Neural cell (in vitro differentiated cells): ENCODE results near the gene TMCC2. TPM values are rescaled to one million over a fixed set of nuclear protein-coding genes. Genes with fewer than 3 reads are reported as not detected.

Experiments used
- H2AFZ ChIP-seq: fragments of 200-600, 300-800 bp; sonication (generic), shearing (Covaris generic); 2 replicates; pipeline ENCODE4 v1.6.0; 2014; ENCODE audit warnings: low read depth, mild to moderate bottlenecking, antibody characterized with exemption, low read length, moderate library complexity
- H3F3A ChIP-seq: fragments of 200-600 bp; shearing (Covaris generic); 2 replicates; pipeline ENCODE4 v1.6.1; 2016; ENCODE audit warnings: mild to moderate bottlenecking, moderate library complexity, mixed read lengths, antibody characterized with exemption, low read length; ENCODE audit not compliant: insufficient read depth, poor library complexity, severe bottlenecking
- H3K27ac ChIP-seq: fragments of 200-600, 300-800 bp; sonication (generic), shearing (Covaris generic); 2 replicates; pipeline ENCODE4 v1.5.1; 2014; ENCODE audit warnings: mild to moderate bottlenecking, low read length, moderate library complexity
- H3K27me3 ChIP-seq: fragments of 300-800, 200-600 bp; sonication (generic), shearing (Covaris generic); 2 replicates; pipeline ENCODE4 v1.6.0; 2014; ENCODE audit warnings: mild to moderate bottlenecking, low read depth, low read length, moderate library complexity; ENCODE audit not compliant: insufficient read depth
- H3K36me3 ChIP-seq: fragments of 300-800, 200-600 bp; sonication (generic), shearing (Covaris generic); 2 replicates; pipeline ENCODE4 v1.5.1; 2014; ENCODE audit warnings: mild to moderate bottlenecking, antibody characterized with exemption, low read length, moderate library complexity; ENCODE audit not compliant: insufficient read depth
- H3K4me2 ChIP-seq: fragments of 300-800, 200-600 bp; sonication (generic), shearing (Covaris generic); 2 replicates; pipeline ENCODE4 v1.6.0; 2014; ENCODE audit warnings: mild to moderate bottlenecking, low read length
- H3K4me3 ChIP-seq: fragments of 300-800, 200-600 bp; sonication (generic), shearing (Covaris generic); 2 replicates; pipeline ENCODE4 v1.5.1; 2014; ENCODE audit warnings: mild to moderate bottlenecking, low read length, moderate library complexity
- H3K79me2 ChIP-seq: fragments of 200-600 bp; shearing (Covaris generic); replicated peaks from 2 replicates; pipeline ENCODE4 v1.6.0; 2014; ENCODE audit warnings: mild to moderate bottlenecking, low read length, moderate library complexity; ENCODE audit not compliant: insufficient read depth
- H3K9ac ChIP-seq: fragments of 300-800, 200-600 bp; sonication (generic), shearing (Covaris generic); 2 replicates; pipeline ENCODE4 v1.6.1; 2016; ENCODE audit warnings: mild to moderate bottlenecking, low read length, mixed read lengths
- H3K9me2 ChIP-seq: fragments of 200-600 bp; shearing (Covaris generic); 2 replicates; pipeline ENCODE4 v1.6.1; 2016; ENCODE audit warnings: mild to moderate bottlenecking, low read length, mixed read lengths; ENCODE audit not compliant: insufficient read depth
- H3K9me3 ChIP-seq: fragments of 200-600, 300-800 bp; sonication (generic), shearing (Covaris generic); 2 replicates; pipeline ENCODE4 v1.6.1; 2016; ENCODE audit warnings: mild to moderate bottlenecking, mixed run types, low read length, moderate library complexity, mixed read lengths
- H4K20me1 ChIP-seq: fragments of 200-600 bp; shearing (Covaris generic); 2 replicates; pipeline ENCODE4 v1.6.1; 2016; ENCODE audit warnings: mild to moderate bottlenecking, mixed run types; ENCODE audit not compliant: insufficient read depth
- CTCF ChIP-seq: fragments of 450-650 bp; IDR thresholded peaks from 2 replicates; pipeline ENCODE4 v1.5.1; 2014; ENCODE audit warnings: antibody characterized with exemption, mild to moderate bottlenecking, moderate library complexity; ENCODE audit not compliant: poor library complexity, severe bottlenecking
- EZH2 ChIP-seq: fragments of 200-600, 300-800 bp; shearing (Covaris generic), sonication (generic); IDR thresholded peaks from 2 replicates; pipeline ENCODE4 v1.6.1; 2014; ENCODE audit warnings: antibody characterized with exemption, low read length, borderline replicate concordance, mild to moderate bottlenecking; ENCODE audit not compliant: insufficient read depth, poor library complexity, severe bottlenecking
- REST ChIP-seq: IDR thresholded peaks from 2 replicates; pipeline ENCODE4 v1.6.1; 2012; ENCODE audit warnings: borderline replicate concordance
- SMC3 ChIP-seq: fragments of 450-650 bp; conservative IDR thresholded peaks from 2 replicates; pipeline ENCODE4 v1.6.1; 2014; ENCODE audit warnings: antibody characterized with exemption, mild to moderate bottlenecking, moderate library complexity; ENCODE audit not compliant: poor library complexity
- polyA plus RNA-seq: library from polyadenylated mRNA; depleted of rRNA; stranded (reverse); fragments of >200 nt; gene quantifications from 2 replicates; pipeline ENCODE4 v1.2.3, GENCODE V29; 2014

Gene TMCC2
- polyA plus RNA-seq, 1 donor from 2014 or later, result 32.2 TPM

- Histone ChIP-seq H3K9me3 (no peaks in the 10 kb centered on the region), H3K9me2 (no peaks in the 10 kb centered on the region), H3K4me2 (no peak overlapping the region), H3K27ac (no peak overlapping the region), H3K36me3 (peaks cover 6% of the 10 kb centered on the region), H4K20me1 (no peaks in the 10 kb centered on the region), H2AFZ (no peak overlapping the region), H3K4me3 (no peak overlapping the region), H3K9ac (no peak overlapping the region), H3K27me3 (no peaks in the 10 kb centered on the region), H3K79me2 (no peaks in the 10 kb centered on the region), H3F3A (peaks cover 4% of the 10 kb centered on the region)
- TF ChIP-seq REST, result no peak
- no peak for TF ChIP-seq EZH2
These were observed 75.6 kb downstream of the TMCC2 start for GRCh38 chr1:205303247-205303888.

- Histone ChIP-seq H3K79me2 (peaks cover 5% of the 10 kb centered on the region), H3K4me3 (no peak overlapping the region), H3K27ac (no peak overlapping the region), H3K27me3 (no peaks in the 10 kb centered on the region), H4K20me1 (no peaks in the 10 kb centered on the region), H3K9ac (no peak overlapping the region), H3K36me3 (peaks cover 6% of the 10 kb centered on the region), H3F3A (peaks cover 4% of the 10 kb centered on the region), H3K4me2 (no peak overlapping the region), H3K9me3 (no peaks in the 10 kb centered on the region), H2AFZ (no peak overlapping the region), H3K9me2 (no peaks in the 10 kb centered on the region)
- no peak for TF ChIP-seq CTCF
These were observed 76.4 kb downstream of the TMCC2 start for GRCh38 chr1:205304046-205304694.

- no peaks in the 10 kb centered on the region for H3K9me2 ChIP-seq
- no peak for TF ChIP-seq REST
- no peak for TF ChIP-seq SMC3
- peaks cover 6% of the 10 kb centered on the region for H3K36me3 ChIP-seq
These were observed 76.9 kb downstream of the TMCC2 start for GRCh38 chr1:205304695-205305070.

More at GRCh38 chr1:205304695-205305070, 76.9 kb downstream of the TMCC2 start:
- Histone ChIP-seq H3F3A (peaks cover 4% of the 10 kb centered on the region), H2AFZ (no peak overlapping the region), H3K9ac (no peak overlapping the region), H3K27ac (no peak overlapping the region), H3K79me2 (peaks cover 9% of the 10 kb centered on the region), H3K9me3 (no peaks in the 10 kb centered on the region), H3K4me2 (no peak overlapping the region), H3K27me3 (no peaks in the 10 kb centered on the region), H3K4me3 (no peak overlapping the region), H4K20me1 (no peaks in the 10 kb centered on the region)
